Loucy (cell line): ENCODE measurements around the gene TLK1.

Source experiments
- H2AFZ ChIP-seq: fragments of 200-600 bp; sonication (generic); 2 replicates; pipeline ENCODE4 v1.6.0; 2016; ENCODE audit warnings: antibody characterized with exemption, mild to moderate bottlenecking, low read length, moderate library complexity
- H3F3A ChIP-seq: fragments of 200-600 bp; 2 replicates; pipeline ENCODE4 v1.6.0; 2016; ENCODE audit warnings: antibody characterized with exemption, low read depth, mild to moderate bottlenecking
- H3K27me3 ChIP-seq: fragments of 200-600 bp; sonication (generic); 2 replicates; pipeline ENCODE4 v1.6.1; 2014; ENCODE audit warnings: low read length, mild to moderate bottlenecking; ENCODE audit not compliant: insufficient read depth, poor library complexity, severe bottlenecking
- H3K36me3 ChIP-seq: fragments of 200-600 bp; sonication (generic); 2 replicates; pipeline ENCODE4 v1.6.1; 2016; ENCODE audit warnings: low read length; ENCODE audit not compliant: insufficient read depth
- H3K4me1 ChIP-seq: fragments of 200-600 bp; sonication (generic); 2 replicates; pipeline ENCODE4 v1.5.1; 2014; ENCODE audit warnings: low read length, mild to moderate bottlenecking; ENCODE audit not compliant: insufficient read depth, poor library complexity, severe bottlenecking
- H3K4me2 ChIP-seq: fragments of 200-600 bp; sonication (generic); 2 replicates; pipeline ENCODE4 v1.6.0; 2014; ENCODE audit warnings: antibody characterized with exemption, low read length, low read depth, mild to moderate bottlenecking; ENCODE audit not compliant: poor library complexity, severe bottlenecking
- H3K4me3 ChIP-seq: fragments of 200-600 bp; sonication (generic); 2 replicates; pipeline ENCODE4 v1.5.1; 2014; ENCODE audit warnings: low read length, mild to moderate bottlenecking, mixed read lengths; ENCODE audit not compliant: poor library complexity, severe bottlenecking
- H3K79me2 ChIP-seq: fragments of 200-600 bp; sonication (generic); 2 replicates; pipeline ENCODE4 v1.6.1; 2014; ENCODE audit warnings: low read length; ENCODE audit not compliant: insufficient read depth
- H3K9ac ChIP-seq: fragments of 200-600 bp; sonication (generic); 2 replicates; pipeline ENCODE4 v1.6.0; 2014; ENCODE audit warnings: mild to moderate bottlenecking, low read depth, low read length, moderate library complexity; ENCODE audit not compliant: poor library complexity, severe bottlenecking
- H3K9me2 ChIP-seq: fragments of 200-600 bp; sonication (generic); replicated peaks from 2 replicates; pipeline ENCODE4 v1.6.1; 2016; ENCODE audit warnings: low read depth, low read length, mixed read lengths
- H3K9me3 ChIP-seq: fragments of 200-600 bp; sonication (generic); 2 replicates; pipeline ENCODE4 v1.6.1; 2014; ENCODE audit warnings: mild to moderate bottlenecking, antibody characterized with exemption, low read length, low read depth; ENCODE audit not compliant: insufficient read depth
- H4K20me1 ChIP-seq: fragments of 200-600 bp; sonication (generic); 2 replicates; pipeline ENCODE4 v1.6.0; 2014; ENCODE audit warnings: antibody characterized with exemption, low read length, mild to moderate bottlenecking; ENCODE audit not compliant: insufficient read depth, poor library complexity, severe bottlenecking
- CTCF ChIP-seq: fragments of 200-600 bp; sonication (generic); conservative IDR thresholded peaks from 2 replicates; pipeline ENCODE4 v1.5.1; 2014; ENCODE audit warnings: mild to moderate bottlenecking, antibody characterized with exemption, low read length
- EZH2phosphoT487 ChIP-seq: fragments of 200-600 bp; IDR thresholded peaks from 2 replicates; pipeline ENCODE4 v1.6.1; 2018; ENCODE audit warnings: antibody characterized with exemption, mild to moderate bottlenecking, moderate library complexity, borderline replicate concordance

TLK1 gene

GRCh38 chr2:171160119-171160955, at the start of gene TLK1:
Gene TLK1, minus strand, starts transcription at chr2:171160893. Its CDS starts 465 bp downstream, at chr2:171160428.
- Histone ChIP-seq H3K4me1 (peaks cover 60% of the 10 kb centered on the region), H3K27me3 (no peaks in the 10 kb centered on the region), H3K9ac (peak within 1 kb of the TSS; percentile 98), H3K4me3 (peak within 1 kb of the TSS; percentile 88), H4K20me1 (peaks cover 44% of the 10 kb centered on the region), H3K79me2 (peaks cover 58% of the 10 kb centered on the region), H3F3A (peaks cover 18% of the 10 kb centered on the region; the same call in 1 of the 2 replicates), H3K4me2 (peak within 1 kb of the TSS; percentile 97), H2AFZ (peak within 1 kb of the TSS; percentile 91), H3K9me3 (no peaks in the 10 kb centered on the region), H3K36me3 (no peaks in the 10 kb centered on the region), H3K9me2 (no peaks in the 10 kb centered on the region)
- TF ChIP-seq EZH2phosphoT487 (no peak), CTCF (no peak)

- Histone ChIP-seq H3K4me2 (peak overlapping the region; percentile 81), H3K4me3 (peak overlapping the region; percentile 73)
Measured at GRCh38 chr2:171210216-171210863, 49.6 kb upstream of the TLK1 start.

GRCh38 chr2:171208657-171209056, 48.0 kb upstream of the TLK1 start:
- Histone ChIP-seq H2AFZ (no peak overlapping the region), H3K9me3 (no peaks in the 10 kb centered on the region), H3K36me3 (no peaks in the 10 kb centered on the region), H3K9ac (peak overlapping the region; percentile 42), H3F3A (peaks cover 11% of the 10 kb centered on the region; the same call in 1 of the 2 replicates), H3K4me3 (peak overlapping the region; percentile 27), H3K9me2 (no peaks in the 10 kb centered on the region), H3K4me1 (peaks cover 48% of the 10 kb centered on the region), H3K79me2 (no peaks in the 10 kb centered on the region), H3K4me2 (peak overlapping the region; percentile 81), H3K27me3 (no peaks in the 10 kb centered on the region), H4K20me1 (no peaks in the 10 kb centered on the region)
- TF ChIP-seq EZH2phosphoT487 (no peak), CTCF (no peak)

More at GRCh38 chr2:171210216-171210863, 49.6 kb upstream of the TLK1 start:
- H3K4me1 ChIP-seq: peaks cover 48% of the 10 kb centered on the region
- peak overlapping the region; percentile 68 for H3K9ac ChIP-seq
- H3F3A ChIP-seq: peaks cover 11% of the 10 kb centered on the region; the same call in 1 of the 2 replicates
- H3K9me3 ChIP-seq: no peaks in the 10 kb centered on the region
- 0 out of 2 replicates have a peak overlapping the region, but pooled peaks have one; percentile 65 for H2AFZ ChIP-seq
- no peaks in the 10 kb centered on the region for H3K36me3 ChIP-seq
- no peaks in the 10 kb centered on the region for H3K9me2 ChIP-seq
- H4K20me1 ChIP-seq: no peaks in the 10 kb centered on the region
- no peak for TF ChIP-seq EZH2phosphoT487
- no peak for TF ChIP-seq CTCF
- H3K27me3 ChIP-seq: no peaks in the 10 kb centered on the region
- H3K79me2 ChIP-seq: no peaks in the 10 kb centered on the region
